ENCODE data around the gene ELK3.
A peak's percentile ranks its signal among the peaks of the same experiment; 100 is the strongest.

ELK3 gene

DNA sequence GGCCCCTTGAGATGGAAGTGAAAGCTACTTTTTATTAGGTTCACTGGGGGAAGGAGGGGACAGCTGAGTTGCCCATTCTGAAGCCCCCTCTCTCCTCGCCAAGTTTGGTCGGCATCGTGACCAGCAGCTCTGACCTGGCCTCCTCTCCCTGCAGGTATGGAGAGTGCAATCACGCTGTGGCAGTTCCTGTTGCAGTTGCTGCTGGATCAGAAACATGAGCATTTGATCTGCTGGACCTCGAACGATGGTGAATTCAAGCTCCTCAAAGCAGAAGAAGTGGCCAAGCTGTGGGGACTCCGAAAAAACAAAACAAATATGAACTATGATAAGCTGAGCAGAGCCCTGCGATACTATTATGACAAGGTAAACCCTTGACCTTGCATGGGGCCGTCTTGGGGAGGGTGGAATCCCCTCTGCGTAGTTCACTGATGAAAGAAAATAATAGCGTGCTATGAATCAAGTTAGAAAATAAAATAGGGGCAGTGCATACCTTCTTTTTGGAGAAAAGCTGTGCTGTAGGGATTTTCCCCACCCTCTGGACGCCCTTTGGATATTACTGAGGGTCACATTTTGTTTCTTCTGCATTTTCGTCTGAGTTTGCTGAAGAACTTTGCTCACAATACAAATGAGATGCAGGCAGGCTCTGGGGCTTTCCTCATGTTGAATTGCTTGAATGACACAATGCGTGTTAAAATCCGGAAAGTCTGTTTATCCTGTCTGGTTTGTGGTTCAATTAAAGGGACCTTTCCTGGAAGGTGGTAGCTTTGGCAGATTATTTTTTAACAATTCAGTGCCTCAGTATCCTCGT is 29.4 kb downstream of the ELK3 start:
- TF ChIP-seq ZNF70 (CRISPR knock-in tag; IDR thresholded peaks at IDR 0.05) (no peak), ZC3H10 (CRISPR knock-in tag; IDR thresholded peaks at IDR 0.05) (no peak), ZNF565 (CRISPR knock-in tag; conservative IDR thresholded peaks at IDR 0.05; ENCODE audit: low read depth) (no peak), BACH2 (CRISPR knock-in tag; IDR thresholded peaks at IDR 0.05; ENCODE audit: borderline replicate concordance) (no peak), CSDC2 (CRISPR knock-in tag; IDR thresholded peaks at IDR 0.05) (no peak), OSR1 (CRISPR knock-in tag; IDR thresholded peaks at IDR 0.05) (no peak), ESRRG (CRISPR knock-in tag; IDR thresholded peaks at IDR 0.05) (no peak), PATZ1 (CRISPR knock-in tag; IDR thresholded peaks at IDR 0.05; ENCODE audit: borderline replicate concordance) (no peak), POU6F1 (CRISPR knock-in tag; IDR thresholded peaks at IDR 0.05; ENCODE audit: borderline replicate concordance, low read depth) (no peak), PPARA (CRISPR knock-in tag; IDR thresholded peaks at IDR 0.05; ENCODE audit: borderline replicate concordance) (no peak), ARNTL (CRISPR knock-in tag; IDR thresholded peaks at IDR 0.05; ENCODE audit: borderline replicate concordance, low read depth) (no peak), TOX (CRISPR knock-in tag; IDR thresholded peaks at IDR 0.05; ENCODE audit: borderline replicate concordance) (no peak), CREB5 (CRISPR knock-in tag; IDR thresholded peaks at IDR 0.05; ENCODE audit: low read depth) (no peak), SNAI2 (CRISPR knock-in tag; IDR thresholded peaks at IDR 0.05) (no peak)
- ATAC-seq = no peak

DNA sequence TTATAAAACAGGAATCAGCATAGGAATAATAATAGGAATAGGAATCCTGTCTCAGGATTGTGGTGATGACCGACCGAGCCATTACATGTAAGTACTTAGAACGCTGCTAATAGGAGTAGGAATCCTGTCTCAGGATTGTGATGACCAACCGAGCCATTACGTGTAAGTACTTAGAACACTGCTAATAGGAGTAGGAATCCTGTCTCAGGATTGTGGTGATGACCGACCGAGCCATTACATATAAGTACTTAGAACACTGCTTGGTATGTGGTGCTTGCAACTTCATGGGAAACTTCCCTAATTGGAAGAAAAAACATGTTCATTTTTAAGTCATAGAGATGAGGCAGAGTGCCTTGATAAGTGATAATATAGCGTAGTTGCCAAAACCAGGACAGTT is 30.0 kb downstream of the ELK3 start:
- no peak for TF ChIP-seq ZNF565 (CRISPR knock-in tag; conservative IDR thresholded peaks at IDR 0.05; ENCODE audit: low read depth)
- TF ChIP-seq ISL1 (CRISPR knock-in tag; IDR thresholded peaks at IDR 0.05) = peak; percentile 14; the same call in 1 of the 2 replicates
- ATAC-seq = no peak

DNA sequence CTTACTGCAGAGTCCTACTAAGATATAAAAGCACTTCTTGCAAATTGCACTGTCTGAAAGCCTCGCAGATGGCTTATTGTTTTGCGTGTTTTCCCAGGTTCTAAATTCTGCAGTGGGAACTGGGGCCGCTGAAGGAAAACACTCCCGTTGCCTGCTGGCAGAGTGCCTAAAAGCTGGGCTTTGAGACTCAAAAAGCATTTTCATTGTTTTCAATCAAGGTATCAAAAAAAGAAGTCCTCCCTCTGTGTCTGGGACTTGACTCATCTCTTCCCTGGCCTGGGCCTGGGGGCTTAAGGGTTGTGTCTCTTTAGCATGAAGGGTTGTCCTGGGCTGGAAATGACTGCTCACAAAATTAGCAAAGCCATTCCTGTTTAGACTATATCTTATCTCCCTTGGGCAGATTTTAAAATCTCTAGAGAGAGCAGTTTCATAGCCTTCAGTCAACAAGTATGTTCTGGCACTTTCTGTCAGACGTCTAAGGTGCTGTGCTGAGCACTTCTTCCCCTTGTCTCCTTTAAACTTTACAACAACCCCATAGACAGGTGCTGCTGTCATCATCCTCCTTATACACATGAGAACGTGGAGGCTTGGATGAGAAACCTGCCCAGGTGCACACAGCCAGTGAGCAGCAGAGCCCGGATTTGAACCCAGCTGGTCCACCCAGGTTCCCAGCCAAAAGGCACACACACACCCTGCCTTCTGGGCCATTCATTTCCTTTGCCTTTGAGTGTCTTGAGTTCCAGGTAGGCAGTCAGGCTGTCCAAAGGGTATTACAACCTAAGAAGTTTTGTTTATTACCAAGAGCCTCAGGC is 31.1 kb downstream of the ELK3 start:
- no peak for ATAC-seq
- TF ChIP-seq ISL1 (CRISPR knock-in tag; IDR thresholded peaks at IDR 0.05) = peak; percentile 48
- TF ChIP-seq OSR1 (CRISPR knock-in tag; IDR thresholded peaks at IDR 0.05) = no peak

GRCh38 chr12:96225994-96226399 is 31.8 kb downstream of the ELK3 start:
- no peak for ATAC-seq

More at GRCh38 chr12:96225994-96226399, 31.8 kb downstream of the ELK3 start:
- TF ChIP-seq SNAI2 (CRISPR knock-in tag; IDR thresholded peaks at IDR 0.05) (no peak), GLIS3 (CRISPR knock-in tag; IDR thresholded peaks at IDR 0.05) (no peak), CSDC2 (CRISPR knock-in tag; IDR thresholded peaks at IDR 0.05) (no peak), PATZ1 (CRISPR knock-in tag; IDR thresholded peaks at IDR 0.05; ENCODE audit: borderline replicate concordance) (no peak), ZC3H10 (CRISPR knock-in tag; IDR thresholded peaks at IDR 0.05) (no peak), RARB (CRISPR knock-in tag; IDR thresholded peaks at IDR 0.05) (no peak), TSHZ2 (CRISPR knock-in tag; IDR thresholded peaks at IDR 0.05) (no peak), TOX (CRISPR knock-in tag; IDR thresholded peaks at IDR 0.05; ENCODE audit: borderline replicate concordance) (no peak), CSRNP3 (CRISPR knock-in tag; IDR thresholded peaks at IDR 0.05) (no peak)
